Neural cell (in vitro differentiated cells): Measurements from ENCODE around the gene PYGL.

Source experiments
- CTCF ChIP-seq: fragments of 450-650 bp; IDR thresholded peaks from 2 replicates; pipeline ENCODE4 v1.5.1; 2014; ENCODE audit warnings: antibody characterized with exemption, mild to moderate bottlenecking, moderate library complexity; ENCODE audit not compliant: poor library complexity, severe bottlenecking
- EP300 ChIP-seq: fragments of 450-650 bp; conservative IDR thresholded peaks from 2 replicates; pipeline ENCODE4 v1.6.1; 2014; ENCODE audit warnings: antibody characterized with exemption, mild to moderate bottlenecking, moderate library complexity; ENCODE audit not compliant: poor library complexity, severe bottlenecking
- EZH2 ChIP-seq: fragments of 200-600, 300-800 bp; shearing (Covaris generic), sonication (generic); IDR thresholded peaks from 2 replicates; pipeline ENCODE4 v1.6.1; 2014; ENCODE audit warnings: antibody characterized with exemption, low read length, borderline replicate concordance, mild to moderate bottlenecking; ENCODE audit not compliant: insufficient read depth, poor library complexity, severe bottlenecking
- MXI1 ChIP-seq: fragments of 450-650 bp; conservative IDR thresholded peaks from 2 replicates; pipeline ENCODE4 v1.6.1; 2014; ENCODE audit warnings: antibody characterized with exemption, mild to moderate bottlenecking; ENCODE audit not compliant: poor library complexity, severe bottlenecking
- POLR2AphosphoS5 ChIP-seq: IDR thresholded peaks from 2 replicates; pipeline ENCODE4 v1.6.1; 2012
- SMC3 ChIP-seq: fragments of 450-650 bp; conservative IDR thresholded peaks from 2 replicates; pipeline ENCODE4 v1.6.1; 2014; ENCODE audit warnings: antibody characterized with exemption, mild to moderate bottlenecking, moderate library complexity; ENCODE audit not compliant: poor library complexity
- TAF1 ChIP-seq: IDR thresholded peaks from 2 replicates; pipeline ENCODE4 v1.6.1; 2012; ENCODE audit warnings: low read depth

- TF ChIP-seq CTCF, result peak; percentile 89
- no peak for TF ChIP-seq POLR2AphosphoS5
- no peak for TF ChIP-seq EZH2
- no peak for TF ChIP-seq EP300
- TF ChIP-seq SMC3, result peak; percentile 96
- no peak for TF ChIP-seq TAF1
- no peak for TF ChIP-seq MXI1
Observed at GRCh38 chr14:50954811-50955372, 10.6 kb upstream of the PYGL start.
